ENCODE measurements around the gene SEMA6A.

SEMA6A gene

GRCh38 chr5:116486588-116486987 is 88.0 kb downstream of the SEMA6A start:
- Histone ChIP-seq H3K36me3 (ENCODE audit: control insufficient read depth in 5 of 5, insufficient read depth in 5 of 5, low read length in 5 of 5) (peaks cover 0 to 29% (median 7%) of the 10 kb centered on the region in 5 donors), H3K27me3 (ENCODE audit: control insufficient read depth in 5 of 5, insufficient read depth in 4 of 5, low read length in 5 of 5) (no peaks in the 10 kb centered on the region), H3K4me1 (ENCODE audit: control insufficient read depth in 5 of 5, insufficient read depth in 5 of 5, low read length in 5 of 5) (no peaks in the 10 kb centered on the region), H3K27ac (ENCODE audit: low read depth, low read length) (no peak overlapping the region), H3K9ac (ENCODE audit: low read length in 5 of 5) (no peak overlapping the region), H3K4me3 (ENCODE audit: low read depth in 1 of 5, low read length in 5 of 5) (no peak overlapping the region), H3K9me3 (ENCODE audit: control insufficient read depth in 5 of 5, low read length in 5 of 5) (no peaks in the 10 kb centered on the region)

GRCh38 chr5:116484645-116485044 is 90.0 kb downstream of the SEMA6A start:
- Histone ChIP-seq H3K27me3 (ENCODE audit: control insufficient read depth in 5 of 5, insufficient read depth in 4 of 5, low read length in 5 of 5) (no peaks in the 10 kb centered on the region), H3K36me3 (ENCODE audit: control insufficient read depth in 5 of 5, insufficient read depth in 5 of 5, low read length in 5 of 5) (peaks cover 0 to 28% (median 6%) of the 10 kb centered on the region in 5 donors), H3K4me1 (ENCODE audit: control insufficient read depth in 5 of 5, insufficient read depth in 5 of 5, low read length in 5 of 5) (peaks cover 0 to 7% (median 0%) of the 10 kb centered on the region in 5 donors), H3K27ac (ENCODE audit: low read depth, low read length) (no peak overlapping the region), H3K9ac (ENCODE audit: low read length in 5 of 5) (no peak overlapping the region), H3K9me3 (ENCODE audit: control insufficient read depth in 5 of 5, low read length in 5 of 5) (no peaks in the 10 kb centered on the region), H3K4me3 (ENCODE audit: low read depth in 1 of 5, low read length in 5 of 5) (no peak overlapping the region)

GRCh38 chr5:116482394-116482793 is 92.2 kb downstream of the SEMA6A start:
- peaks cover 0 to 7% (median 0%) of the 10 kb centered on the region in 5 donors for H3K4me1 ChIP-seq (ENCODE audit: control insufficient read depth in 5 of 5, insufficient read depth in 5 of 5, low read length in 5 of 5)
- no peak overlapping the region for H3K27ac ChIP-seq (ENCODE audit: low read depth, low read length)
- no peaks in the 10 kb centered on the region for H3K27me3 ChIP-seq (ENCODE audit: control insufficient read depth in 5 of 5, insufficient read depth in 4 of 5, low read length in 5 of 5)
- H3K4me3 ChIP-seq (ENCODE audit: low read depth in 1 of 5, low read length in 5 of 5): no peak overlapping the region
- peaks cover 0 to 5% (median 5%) of the 10 kb centered on the region in 5 donors for H3K9me3 ChIP-seq (ENCODE audit: control insufficient read depth in 5 of 5, low read length in 5 of 5)
- no peak overlapping the region for H3K9ac ChIP-seq (ENCODE audit: low read length in 5 of 5)
- peaks cover under 1 to 27% (median 13%) of the 10 kb centered on the region in 5 donors for H3K36me3 ChIP-seq (ENCODE audit: control insufficient read depth in 5 of 5, insufficient read depth in 5 of 5, low read length in 5 of 5)

GRCh38 chr5:116480894-116481510 is 93.6 kb downstream of the SEMA6A start:
- Histone ChIP-seq H3K9ac (ENCODE audit: low read length in 5 of 5) (no peak overlapping the region), H3K27me3 (ENCODE audit: control insufficient read depth in 5 of 5, insufficient read depth in 4 of 5, low read length in 5 of 5) (no peaks in the 10 kb centered on the region), H3K27ac (ENCODE audit: low read depth, low read length) (no peak overlapping the region), H3K36me3 (ENCODE audit: control insufficient read depth in 5 of 5, insufficient read depth in 5 of 5, low read length in 5 of 5) (peaks cover 9 to 31% (median 17%) of the 10 kb centered on the region in 5 donors), H3K9me3 (ENCODE audit: control insufficient read depth in 5 of 5, low read length in 5 of 5) (peaks cover 5 to 16% (median 14%) of the 10 kb centered on the region in 5 donors), H3K4me3 (ENCODE audit: low read depth in 1 of 5, low read length in 5 of 5) (no peak overlapping the region), H3K4me1 (ENCODE audit: control insufficient read depth in 5 of 5, insufficient read depth in 5 of 5, low read length in 5 of 5) (peaks cover 0 to 7% (median 0%) of the 10 kb centered on the region in 5 donors)

GRCh38 chr5:116479776-116480675 is 94.6 kb downstream of the SEMA6A start:
- no peak overlapping the region for H3K9ac ChIP-seq (ENCODE audit: low read length in 5 of 5)
- H3K9me3 ChIP-seq (ENCODE audit: control insufficient read depth in 5 of 5, low read length in 5 of 5): peaks cover 5 to 18% (median 16%) of the 10 kb centered on the region in 5 donors
- H3K4me1 ChIP-seq (ENCODE audit: control insufficient read depth in 5 of 5, insufficient read depth in 5 of 5, low read length in 5 of 5): peaks cover 0 to 7% (median 0%) of the 10 kb centered on the region in 5 donors
- H3K27me3 ChIP-seq (ENCODE audit: control insufficient read depth in 5 of 5, insufficient read depth in 4 of 5, low read length in 5 of 5): no peaks in the 10 kb centered on the region
- H3K36me3 ChIP-seq (ENCODE audit: control insufficient read depth in 5 of 5, insufficient read depth in 5 of 5, low read length in 5 of 5): peaks cover 10 to 31% (median 17%) of the 10 kb centered on the region in 5 donors
- H3K27ac ChIP-seq (ENCODE audit: low read depth, low read length): no peak overlapping the region
- no peak overlapping the region for H3K4me3 ChIP-seq (ENCODE audit: low read depth in 1 of 5, low read length in 5 of 5)

GRCh38 chr5:116478491-116478890 is 96.1 kb downstream of the SEMA6A start:
- H3K9ac ChIP-seq (ENCODE audit: low read length in 5 of 5): no peak overlapping the region
- H3K27me3 ChIP-seq (ENCODE audit: control insufficient read depth in 5 of 5, insufficient read depth in 4 of 5, low read length in 5 of 5): no peaks in the 10 kb centered on the region
- H3K27ac ChIP-seq (ENCODE audit: low read depth, low read length): no peak overlapping the region
- peaks cover 5 to 20% (median 16%) of the 10 kb centered on the region in 5 donors for H3K9me3 ChIP-seq (ENCODE audit: control insufficient read depth in 5 of 5, low read length in 5 of 5)
- H3K36me3 ChIP-seq (ENCODE audit: control insufficient read depth in 5 of 5, insufficient read depth in 5 of 5, low read length in 5 of 5): peaks cover 9 to 36% (median 17%) of the 10 kb centered on the region in 5 donors
- no peak overlapping the region for H3K4me3 ChIP-seq (ENCODE audit: low read depth in 1 of 5, low read length in 5 of 5)
- peaks cover 0 to 7% (median 0%) of the 10 kb centered on the region in 5 donors for H3K4me1 ChIP-seq (ENCODE audit: control insufficient read depth in 5 of 5, insufficient read depth in 5 of 5, low read length in 5 of 5)

GRCh38 chr5:116476897-116477537 is 97.6 kb downstream of the SEMA6A start:
- Histone ChIP-seq H3K9me3 (ENCODE audit: control insufficient read depth in 5 of 5, low read length in 5 of 5) (peaks cover 5 to 20% (median 16%) of the 10 kb centered on the region in 5 donors), H3K4me1 (ENCODE audit: control insufficient read depth in 5 of 5, insufficient read depth in 5 of 5, low read length in 5 of 5) (peaks cover 0 to 7% (median 0%) of the 10 kb centered on the region in 5 donors), H3K4me3 (ENCODE audit: low read depth in 1 of 5, low read length in 5 of 5) (peak overlapping the region in 1 of 5 donors; percentile 23), H3K27ac (ENCODE audit: low read depth, low read length) (no peak overlapping the region), H3K9ac (ENCODE audit: low read length in 5 of 5) (no peak overlapping the region), H3K27me3 (ENCODE audit: control insufficient read depth in 5 of 5, insufficient read depth in 4 of 5, low read length in 5 of 5) (no peaks in the 10 kb centered on the region), H3K36me3 (ENCODE audit: control insufficient read depth in 5 of 5, insufficient read depth in 5 of 5, low read length in 5 of 5) (peaks cover 9 to 33% (median 17%) of the 10 kb centered on the region in 5 donors)

- H3K9ac ChIP-seq (ENCODE audit: low read length in 5 of 5): no peak overlapping the region
- H3K27ac ChIP-seq (ENCODE audit: low read depth, low read length): no peak overlapping the region
- H3K4me1 ChIP-seq (ENCODE audit: control insufficient read depth in 5 of 5, insufficient read depth in 5 of 5, low read length in 5 of 5): peaks cover 0 to 4% (median 0%) of the 10 kb centered on the region in 5 donors
- no peaks in the 10 kb centered on the region for H3K27me3 ChIP-seq (ENCODE audit: control insufficient read depth in 5 of 5, insufficient read depth in 4 of 5, low read length in 5 of 5)
- peaks cover 9 to 31% (median 17%) of the 10 kb centered on the region in 5 donors for H3K36me3 ChIP-seq (ENCODE audit: control insufficient read depth in 5 of 5, insufficient read depth in 5 of 5, low read length in 5 of 5)
- no peak overlapping the region for H3K4me3 ChIP-seq (ENCODE audit: low read depth in 1 of 5, low read length in 5 of 5)
- peaks cover 5 to 20% (median 16%) of the 10 kb centered on the region in 5 donors for H3K9me3 ChIP-seq (ENCODE audit: control insufficient read depth in 5 of 5, low read length in 5 of 5)
Measured at GRCh38 chr5:116475338-116475737, 99.3 kb downstream of the SEMA6A start.

- Histone ChIP-seq H3K4me1 (ENCODE audit: control insufficient read depth in 5 of 5, insufficient read depth in 5 of 5, low read length in 5 of 5) (no peaks in the 10 kb centered on the region), H3K4me3 (ENCODE audit: low read depth in 1 of 5, low read length in 5 of 5) (no peak overlapping the region), H3K36me3 (ENCODE audit: control insufficient read depth in 5 of 5, insufficient read depth in 5 of 5, low read length in 5 of 5) (peaks cover 9 to 31% (median 17%) of the 10 kb centered on the region in 5 donors), H3K27ac (ENCODE audit: low read depth, low read length) (no peak overlapping the region), H3K27me3 (ENCODE audit: control insufficient read depth in 5 of 5, insufficient read depth in 4 of 5, low read length in 5 of 5) (no peaks in the 10 kb centered on the region), H3K9ac (ENCODE audit: low read length in 5 of 5) (no peak overlapping the region), H3K9me3 (ENCODE audit: control insufficient read depth in 5 of 5, low read length in 5 of 5) (peaks cover 5 to 25% (median 16%) of the 10 kb centered on the region in 5 donors)
Measured at GRCh38 chr5:116473706-116474105, 100.9 kb downstream of the SEMA6A start.

All from subcutaneous abdominal adipose tissue (tissue), 5 donors.